GM21528 (cell line): ENCODE results near the gene SLC7A11.
A peak's percentile ranks its signal among the peaks of the same experiment; 100 is the strongest.

ENCODE experiments used
- ATAC-seq: cut with Tn5 transposase; IDR thresholded peaks from one replicate; pipeline ENCODE4 v1.9.1; 2021; ENCODE audit warnings: mild to moderate bottlenecking, moderate library complexity; ENCODE audit not compliant: unreplicated experiment, low FRiP score

SLC7A11 gene

DNA sequence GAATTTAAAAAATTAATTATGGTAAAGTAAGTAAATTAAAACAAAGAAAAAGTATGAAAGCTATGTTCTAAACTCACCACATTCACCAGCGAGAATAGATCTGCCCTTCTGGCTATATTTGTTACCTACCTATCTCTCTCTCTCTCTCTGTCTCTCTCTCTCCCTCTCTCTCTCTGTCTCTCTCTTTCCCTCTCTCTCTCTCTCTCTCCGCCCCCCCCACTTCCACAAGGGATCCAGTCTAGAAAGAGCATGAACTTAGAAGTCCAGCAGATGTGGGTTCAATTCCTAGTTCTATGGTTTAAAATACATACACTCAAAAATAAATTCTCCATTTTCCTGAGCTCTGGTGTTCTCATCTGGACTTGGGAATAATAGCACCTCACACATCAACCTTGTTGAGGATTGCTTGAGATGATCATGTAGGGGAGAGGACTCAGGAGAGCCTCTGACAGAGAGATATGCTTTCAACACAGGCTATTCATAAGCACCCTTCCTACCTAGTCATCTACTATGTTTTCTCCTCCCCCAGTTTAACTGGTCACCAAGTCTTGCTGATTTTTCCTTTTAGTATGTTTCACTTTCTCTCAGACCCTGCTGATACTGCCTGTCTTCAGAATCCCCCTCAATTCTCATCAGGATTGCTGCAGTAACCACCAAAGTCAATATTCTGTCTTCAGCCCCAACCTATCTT is 64.7 kb downstream of the SLC7A11 start:
- no peak for ATAC-seq

DNA sequence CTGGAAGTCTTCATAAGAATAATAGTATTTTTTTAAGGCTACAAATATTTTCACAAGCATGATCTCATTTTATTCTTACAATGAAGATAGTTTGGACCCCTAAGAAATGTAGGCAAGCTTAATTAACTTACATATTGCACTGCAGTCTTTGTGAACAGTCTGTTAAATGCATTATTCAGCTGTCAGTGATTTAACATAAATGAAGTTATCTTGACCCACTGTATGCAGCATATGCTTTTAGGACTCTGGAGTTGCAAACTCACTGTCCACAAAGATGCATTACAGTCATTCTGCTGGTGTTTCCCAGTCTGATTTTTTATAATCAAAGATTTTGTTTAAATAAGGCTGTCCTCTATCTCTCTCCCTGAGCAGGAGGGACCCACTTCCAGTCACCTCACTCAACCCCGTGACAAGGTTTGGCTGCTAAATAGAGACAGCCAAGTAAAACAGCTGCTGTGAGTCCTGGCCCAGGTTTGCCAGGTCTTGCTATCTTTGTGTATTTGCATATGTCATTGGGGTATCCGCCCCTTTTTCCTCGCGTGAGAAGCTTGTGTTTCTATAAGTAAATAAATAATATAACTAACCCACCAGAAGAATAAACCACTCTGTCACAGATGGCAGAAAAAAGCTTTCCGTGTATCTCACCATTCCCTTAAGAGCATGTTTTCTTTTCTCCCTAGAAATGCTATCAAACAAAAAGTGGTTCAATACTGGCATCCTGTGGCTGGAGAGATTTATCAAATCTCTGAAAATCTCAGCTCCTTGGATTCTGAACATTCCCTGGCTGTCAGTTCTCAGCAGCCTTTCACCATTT is 67.0 kb downstream of the SLC7A11 start:
- ATAC-seq: no peak

DNA sequence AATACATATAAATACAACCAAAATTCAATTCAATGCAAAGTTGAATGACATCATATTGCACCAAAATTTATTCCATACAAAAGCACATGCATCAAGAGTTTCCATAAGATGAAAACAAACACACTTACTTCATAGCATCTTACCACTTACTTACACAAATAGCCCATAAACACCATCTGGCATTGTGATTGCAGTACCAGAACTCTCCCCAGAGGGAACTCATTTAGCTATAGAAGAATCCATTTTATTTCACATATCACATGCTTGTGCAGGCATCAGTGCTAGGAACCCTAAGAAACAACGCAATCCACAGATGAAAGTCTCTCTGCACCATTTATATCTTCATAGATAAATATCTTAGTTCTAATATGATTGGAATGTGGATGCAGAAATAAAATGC is 77.9 kb downstream of the SLC7A11 start:
- no peak for ATAC-seq

DNA sequence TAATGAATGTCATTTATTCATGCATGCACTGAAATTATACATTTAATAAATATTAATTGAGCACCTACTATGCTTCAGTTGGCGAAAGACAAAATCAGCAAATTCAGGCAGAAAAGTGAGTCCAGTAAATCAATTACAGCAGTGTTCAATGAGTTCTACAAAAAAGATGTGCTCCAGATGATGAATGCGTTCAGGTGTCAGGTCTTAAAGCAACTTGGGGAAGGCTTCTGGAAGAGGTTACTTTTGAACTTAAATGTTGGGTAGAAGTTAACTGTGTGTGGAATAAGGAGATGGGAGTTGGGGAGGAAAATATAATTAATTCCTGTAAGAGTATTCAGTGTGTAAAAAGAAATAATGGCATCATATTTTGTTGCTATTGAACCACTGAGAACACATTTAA is 79.0 kb downstream of the SLC7A11 start:
- no peak for ATAC-seq

DNA sequence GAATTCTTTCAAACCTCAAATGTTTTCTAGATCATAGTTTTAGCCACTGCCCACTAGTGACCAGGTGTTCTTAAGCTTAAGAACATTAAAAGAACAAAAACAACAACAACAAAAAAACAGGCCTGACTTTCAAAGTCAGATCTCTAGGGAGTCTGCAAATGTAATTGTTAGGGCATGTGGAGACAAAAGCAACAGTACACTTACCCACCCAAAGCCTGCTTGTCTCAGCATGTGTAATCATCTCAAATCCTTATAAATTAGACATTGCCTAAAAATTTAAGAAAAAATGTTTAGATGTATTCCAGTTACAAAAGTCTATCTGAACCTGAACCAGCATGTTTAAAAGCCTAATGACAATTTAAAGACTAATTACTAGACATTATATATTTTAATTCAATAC is 79.9 kb downstream of the SLC7A11 start:
- ATAC-seq: no peak

DNA sequence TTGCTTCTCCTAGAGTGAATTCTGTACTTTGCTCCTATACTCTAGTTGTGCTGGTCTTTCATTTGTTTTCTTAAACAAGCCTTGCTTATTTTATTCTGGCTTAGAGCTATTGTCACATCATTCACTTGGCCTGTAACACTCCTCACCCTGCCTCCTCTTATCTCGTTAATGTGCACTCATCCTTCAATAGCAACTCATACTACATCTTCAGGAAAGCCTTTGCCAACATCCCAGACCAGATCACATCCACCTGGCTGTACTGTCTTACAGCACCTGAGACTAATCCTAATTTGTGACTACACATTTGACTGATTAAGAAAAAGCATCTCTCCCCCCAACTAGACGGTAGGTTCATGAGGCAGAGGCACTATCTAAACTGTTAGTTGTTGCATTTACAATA is 80.8 kb downstream of the SLC7A11 start:
- no peak for ATAC-seq

DNA sequence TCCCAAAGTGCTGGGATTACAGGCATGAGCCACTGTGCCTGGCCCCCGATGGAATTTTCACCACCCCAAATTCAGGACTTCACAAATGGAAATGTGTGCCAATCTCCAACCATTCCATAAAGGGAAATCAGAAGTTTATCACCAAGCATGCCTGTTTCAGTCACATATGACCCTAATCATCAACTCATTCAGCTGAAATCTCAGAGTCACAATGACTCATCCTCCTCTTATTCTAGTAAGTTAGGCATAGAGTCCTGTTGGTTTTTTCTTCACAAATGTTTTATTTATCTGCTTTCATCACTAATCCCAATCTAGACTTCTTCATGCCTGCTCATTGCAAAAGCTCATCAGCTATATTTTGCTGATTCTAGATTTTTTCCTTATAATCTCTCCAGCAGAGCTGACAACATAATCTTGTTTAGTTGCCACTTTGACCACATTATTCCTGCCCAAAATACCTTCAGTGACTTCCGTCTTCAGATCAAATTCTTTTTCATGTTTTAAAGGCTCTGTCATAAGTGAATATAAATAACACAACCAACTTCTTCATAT is 83.3 kb downstream of the SLC7A11 start:
- no peak for ATAC-seq

DNA sequence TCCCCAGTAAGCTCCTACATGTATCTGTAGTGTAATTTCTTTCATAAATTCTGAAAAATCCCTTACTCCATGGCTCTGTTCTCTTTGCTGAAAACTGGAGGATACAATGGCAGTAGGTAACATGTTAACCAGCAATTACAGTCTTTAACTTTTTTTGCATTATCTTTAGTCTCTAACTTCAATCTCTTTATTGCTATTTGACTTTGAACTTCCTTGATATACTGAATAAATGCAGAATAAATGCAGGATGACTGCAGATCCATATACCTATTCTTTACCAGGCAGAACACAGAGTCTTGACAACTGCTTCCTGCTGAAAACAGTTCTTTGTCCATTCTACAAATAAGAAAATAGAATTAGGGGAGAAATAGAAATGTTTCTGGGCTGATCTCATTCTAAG is 101.3 kb downstream of the SLC7A11 start:
- no peak for ATAC-seq

DNA sequence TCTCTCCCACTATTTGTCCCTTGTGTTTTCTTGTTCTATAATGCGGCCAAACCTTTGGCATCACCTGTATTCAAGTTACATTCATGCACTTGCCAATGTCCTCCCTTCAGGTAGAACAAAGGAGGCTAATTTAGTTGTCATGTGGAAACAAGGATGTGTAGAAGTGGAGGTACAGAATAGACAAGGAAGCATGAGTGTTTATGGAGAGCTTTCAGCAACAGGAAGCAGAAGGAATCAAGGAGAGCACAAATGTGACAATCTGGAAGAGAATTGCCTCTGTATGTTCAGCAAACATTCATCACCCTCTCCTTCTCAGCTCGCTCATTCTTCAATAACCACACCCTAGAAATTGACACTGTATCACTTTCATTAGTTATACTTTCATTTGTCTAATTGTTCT is 103.4 kb downstream of the SLC7A11 start:
- no peak for ATAC-seq

DNA sequence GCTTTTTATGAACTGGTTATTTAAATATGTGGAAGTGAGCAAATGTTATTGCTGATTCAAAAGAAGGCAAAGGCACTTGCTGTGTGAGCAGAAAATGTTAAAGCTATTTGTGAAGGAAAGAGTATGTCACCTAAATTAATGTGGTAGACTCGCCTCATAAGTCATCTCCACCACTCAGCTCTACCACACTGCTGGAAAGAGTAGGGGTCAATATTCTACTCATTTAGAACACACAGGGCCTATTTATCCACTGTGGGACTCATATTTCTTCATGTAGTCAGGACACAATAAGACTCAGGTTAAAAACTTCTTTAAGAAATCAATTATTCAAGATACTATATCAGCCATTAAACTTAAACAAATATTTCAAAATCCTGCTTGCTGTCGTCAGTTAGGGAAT is 106.5 kb downstream of the SLC7A11 start:
- ATAC-seq: no peak

DNA sequence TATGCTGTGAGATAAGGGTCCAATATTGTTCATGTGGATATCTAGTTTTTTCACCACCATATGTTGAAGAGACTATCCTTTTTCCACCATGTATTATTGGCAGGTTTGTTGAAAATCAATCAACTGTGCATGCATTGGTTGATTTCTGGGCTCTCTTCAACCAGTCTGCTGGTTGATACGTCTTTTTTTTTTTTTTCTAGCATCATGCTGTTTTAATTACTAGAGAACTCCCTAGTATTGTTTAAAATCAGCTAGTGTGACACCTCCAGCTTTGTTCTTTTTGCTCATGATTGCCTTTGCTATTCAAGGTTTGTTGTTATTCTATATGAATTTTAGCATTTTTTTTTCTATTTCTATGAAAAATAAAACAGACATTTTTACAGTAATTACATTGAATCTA is 123.9 kb downstream of the SLC7A11 start:
- no peak for ATAC-seq

DNA sequence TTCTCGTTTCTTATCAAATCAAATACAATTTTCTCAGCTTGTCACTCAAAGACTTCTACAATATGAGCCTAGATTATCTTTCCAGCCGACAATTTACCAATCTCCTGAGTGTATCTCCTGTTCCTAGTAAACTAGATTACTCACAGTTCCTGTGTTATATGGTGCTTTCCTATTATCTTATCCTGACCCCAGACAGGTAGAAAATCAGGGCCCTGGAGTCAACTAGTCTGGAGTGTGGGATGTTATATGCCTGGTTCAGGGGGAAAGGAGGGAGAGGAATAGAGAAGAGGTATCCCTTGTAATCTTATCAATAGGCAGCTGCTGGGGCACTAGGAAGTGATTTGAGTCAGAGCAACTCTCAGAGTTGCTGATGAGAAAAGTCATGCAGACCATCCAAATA is 127.1 kb downstream of the SLC7A11 start:
- ATAC-seq: no peak

DNA sequence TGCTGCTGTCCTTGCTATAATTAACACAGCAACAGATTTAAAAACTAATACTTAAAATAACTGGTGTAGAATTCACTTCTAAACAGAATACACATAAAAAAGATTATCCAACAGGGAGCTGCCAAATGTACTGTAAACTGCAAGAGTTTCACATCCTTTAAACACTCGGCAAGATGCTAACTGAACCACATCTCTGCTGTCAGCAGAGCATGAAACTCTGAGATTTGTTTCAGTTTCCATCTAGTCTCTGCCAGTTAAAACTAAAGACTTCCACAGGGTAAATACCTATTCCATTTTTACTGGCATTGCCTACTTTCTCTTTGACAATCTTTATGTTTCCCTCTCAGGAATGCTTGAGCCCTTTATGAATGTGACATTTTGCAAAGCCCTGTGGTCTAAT is 127.7 kb downstream of the SLC7A11 start:
- peak; percentile 100 for ATAC-seq
